Breast epithelium (tissue), 4 donors: Measurements from ENCODE around the gene GAPDHS. TPM values are rescaled to one million over a fixed set of nuclear protein-coding genes. Genes with fewer than 3 reads are reported as not detected.

Source experiments
- DNase-seq, 2 donors: peaks; one replicate each; pipeline ENCODE4 v3.0.0-alpha.2; 2019; ENCODE audit warnings: low spot score in 2 of 2
- H3K27ac ChIP-seq, 2 donors: fragments of 200-600 bp; sonication (generic) in 1 of 2; one replicate each; pipeline ENCODE4 v1.5.1; 2016 to 2019; ENCODE audit warnings: mild to moderate bottlenecking in 1 of 2
- H3K27me3 ChIP-seq, 2 donors: fragments of 200-600 bp; sonication (generic) in 1 of 2; one replicate each; pipeline versions ENCODE4 v1.5.1 to v1.6.0; 2017 to 2019; ENCODE audit warnings: control low read depth in 1 of 2, mild to moderate bottlenecking in 1 of 2
- H3K36me3 ChIP-seq: fragments of 200-600 bp; one replicate; pipeline ENCODE4 v1.5.1; 2019
- H3K4me1 ChIP-seq, 2 donors: fragments of 200-600 bp; sonication (generic); one replicate each; pipeline ENCODE4 v1.5.1; 2016 to 2019; ENCODE audit warnings: control low read depth in 1 of 2
- H3K4me3 ChIP-seq, 3 donors: fragments of 200-600 bp; sonication (generic); 1 replicate in 2 of 3; 2 replicates in 1 of 3; pipeline ENCODE4 v1.5.1; 2016 to 2019; ENCODE audit warnings: mild to moderate bottlenecking in 3 of 3, moderate library complexity in 2 of 3
- H3K9me3 ChIP-seq, 2 donors: fragments of 200-600 bp; sonication (generic) in 1 of 2; one replicate each; pipeline ENCODE4 v1.5.1; 2016 to 2019; ENCODE audit warnings: control low read depth in 1 of 2
- CTCF ChIP-seq, 3 donors: fragments of 450-650 bp; IDR thresholded peaks; one replicate each; pipeline ENCODE4 v1.5.1; 2016 to 2017; ENCODE audit warnings: antibody characterized with exemption in 3 of 3, mild to moderate bottlenecking in 3 of 3, moderate library complexity in 3 of 3
- POLR2A ChIP-seq: fragments of 450-650 bp; IDR thresholded peaks from one replicate; pipeline ENCODE4 v1.6.1; 2016; ENCODE audit warnings: antibody characterized with exemption, mild to moderate bottlenecking, moderate library complexity
- POLR2AphosphoS5 ChIP-seq, 3 donors: sonication (generic); formaldehyde crosslinking; IDR thresholded peaks; one replicate each; pipeline ENCODE4 v1.6.1; 2017; ENCODE audit warnings: antibody characterized with exemption in 3 of 3
- intact Hi-C: fragments of 100-400 bp; cut with DNase I; formaldehyde crosslinking; loops from one replicate; pipeline ENCODE4 v1.15.1; 2023; ENCODE audit warnings: low total_unique reads
- total RNA-seq, 3 donors: library from RNA; depleted of rRNA; stranded (reverse); fragments of >200 nt; gene quantifications; one replicate each; pipeline ENCODE4 v1.1.0, GENCODE V29; 2016

GAPDHS gene
- total RNA-seq, 3 donors from 2014 or later: not detected

GRCh38 chr19:35565016-35565856, 32.0 kb downstream of the GAPDHS start:
- intact Hi-C loops: no loop called here
- TF ChIP-seq CTCF (IDR thresholded peaks at IDR 0.05) (no peak), POLR2AphosphoS5 (IDR thresholded peaks at IDR 0.05) (no peak), POLR2A (no peak)
- Histone ChIP-seq H3K9me3 (no peaks in the 10 kb centered on the region), H3K4me1 (no peaks in the 10 kb centered on the region), H3K4me3 (no peak overlapping the region), H3K36me3 (no peaks in the 10 kb centered on the region), H3K27ac (no peak overlapping the region), H3K27me3 (peaks cover 0 to 21% of the 10 kb centered on the region in 2 donors)
- DNase-seq: no peak

- H3K4me1 ChIP-seq: no peaks in the 10 kb centered on the region
- no peaks in the 10 kb centered on the region for H3K9me3 ChIP-seq
- DNase-seq: no peak
- no peak overlapping the region for H3K4me3 ChIP-seq
- intact Hi-C loops: no loop called here
- H3K27ac ChIP-seq: no peak overlapping the region
- no peak for TF ChIP-seq POLR2AphosphoS5 (IDR thresholded peaks at IDR 0.05)
- peaks cover 0 to 9% of the 10 kb centered on the region in 2 donors for H3K27me3 ChIP-seq
- H3K36me3 ChIP-seq: no peaks in the 10 kb centered on the region
These were observed 33.5 kb downstream of the GAPDHS start for GRCh38 chr19:35566738-35567137.

GRCh38 chr19:35569281-35569781, 36.1 kb downstream of the GAPDHS start:
- H3K27ac ChIP-seq: no peak overlapping the region
- H3K9me3 ChIP-seq: no peaks in the 10 kb centered on the region
- H3K4me3 ChIP-seq: no peak overlapping the region
- H3K36me3 ChIP-seq: no peaks in the 10 kb centered on the region
- TF ChIP-seq POLR2AphosphoS5 (IDR thresholded peaks at IDR 0.05) (no peak), CTCF (IDR thresholded peaks at IDR 0.05) (no peak), POLR2A (no peak)
- H3K4me1 ChIP-seq: no peaks in the 10 kb centered on the region
- no peak for DNase-seq
- intact Hi-C loops: no loop called here
- H3K27me3 ChIP-seq: peaks cover 0 to 3% of the 10 kb centered on the region in 2 donors

GRCh38 chr19:35571406-35571965, 38.2 kb downstream of the GAPDHS start:
- Histone ChIP-seq H3K27me3 (no peaks in the 10 kb centered on the region), H3K4me1 (no peaks in the 10 kb centered on the region), H3K27ac (no peak overlapping the region), H3K4me3 (no peak overlapping the region), H3K9me3 (peaks cover 10 to 12% of the 10 kb centered on the region in 2 donors), H3K36me3 (no peaks in the 10 kb centered on the region)
- no peak for DNase-seq
- intact Hi-C loops: no loop called here
- TF ChIP-seq CTCF (IDR thresholded peaks at IDR 0.05): no peak
- no peak for TF ChIP-seq POLR2A
- TF ChIP-seq POLR2AphosphoS5 (IDR thresholded peaks at IDR 0.05): no peak

GRCh38 chr19:35577918-35578317, 44.7 kb downstream of the GAPDHS start:
- H3K27ac ChIP-seq: no peak overlapping the region

More at GRCh38 chr19:35577918-35578317, 44.7 kb downstream of the GAPDHS start:
- intact Hi-C loops: no loop called here
- Histone ChIP-seq H3K4me1 (no peaks in the 10 kb centered on the region), H3K4me3 (no peak overlapping the region), H3K9me3 (peaks cover 13 to 17% of the 10 kb centered on the region in 2 donors), H3K36me3 (no peaks in the 10 kb centered on the region), H3K27me3 (peaks cover 0 to 5% of the 10 kb centered on the region in 2 donors)
- no peak for DNase-seq
- no peak for TF ChIP-seq POLR2AphosphoS5 (IDR thresholded peaks at IDR 0.05)
- TF ChIP-seq CTCF (IDR thresholded peaks at IDR 0.05): no peak
- TF ChIP-seq POLR2A: no peak
